Measurements from ENCODE around the gene CTBP2. TPM values are rescaled to one million over a fixed set of nuclear protein-coding genes. Genes with fewer than 3 reads are reported as not detected.

CTBP2 gene
- total RNA-seq, 1 donor from 2014 or later = 90.6 TPM

DNA sequence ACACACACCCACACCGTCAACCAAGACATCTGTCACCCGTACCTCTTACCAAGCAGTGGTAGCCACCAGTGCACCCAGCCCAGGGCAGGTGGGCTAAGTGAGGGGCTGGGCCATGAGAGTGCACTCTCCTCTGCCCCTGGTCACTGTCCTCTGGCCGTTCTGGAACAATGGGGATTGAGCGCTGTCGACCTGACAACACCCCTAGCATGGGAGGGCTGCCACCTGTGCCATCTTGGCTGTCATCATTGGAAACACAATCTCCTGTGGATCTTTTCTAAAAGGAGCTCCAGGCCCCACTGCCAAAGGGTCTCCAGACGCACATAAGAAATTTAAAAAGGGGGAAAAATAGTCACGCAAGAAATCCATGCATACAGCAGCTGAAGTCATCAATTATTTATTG, 80.1 kb downstream of the CTBP2 start:
- TF ChIP-seq CTCF (IDR thresholded peaks at IDR 0.05) = no peak
- DNase-seq (ENCODE audit: low spot score) = peak; percentile 44
- peaks cover 8% of the 10 kb centered on the region for H3K36me3 Mint-ChIP-seq (ENCODE audit: low read depth)
- H3K4me1 Mint-ChIP-seq (ENCODE audit: low read depth) = peaks cover 61% of the 10 kb centered on the region
- H3K4me3 Mint-ChIP-seq (ENCODE audit: unreplicated experiment) = no peak overlapping the region
- H3K9me3 Mint-ChIP-seq (ENCODE audit: low read depth) = no peaks in the 10 kb centered on the region
- H3K27me3 Mint-ChIP-seq (ENCODE audit: low read depth) = no peaks in the 10 kb centered on the region
- H3K27ac Mint-ChIP-seq (ENCODE audit: unreplicated experiment) = no peak overlapping the region

GRCh38 chr10:125079091-125079600, 81.2 kb downstream of the CTBP2 start:
- no peaks in the 10 kb centered on the region for H3K27me3 Mint-ChIP-seq (ENCODE audit: low read depth)
- H3K27ac Mint-ChIP-seq (ENCODE audit: unreplicated experiment) = peak overlapping the region; percentile 8
- H3K4me1 Mint-ChIP-seq (ENCODE audit: low read depth) = peaks cover 50% of the 10 kb centered on the region
- H3K36me3 Mint-ChIP-seq (ENCODE audit: low read depth) = peaks cover 10% of the 10 kb centered on the region
- H3K4me3 Mint-ChIP-seq (ENCODE audit: unreplicated experiment) = no peak overlapping the region
- TF ChIP-seq CTCF (IDR thresholded peaks at IDR 0.05) = no peak
- H3K9me3 Mint-ChIP-seq (ENCODE audit: low read depth) = no peaks in the 10 kb centered on the region
- peak; percentile 52 for DNase-seq (ENCODE audit: low spot score)

DNA sequence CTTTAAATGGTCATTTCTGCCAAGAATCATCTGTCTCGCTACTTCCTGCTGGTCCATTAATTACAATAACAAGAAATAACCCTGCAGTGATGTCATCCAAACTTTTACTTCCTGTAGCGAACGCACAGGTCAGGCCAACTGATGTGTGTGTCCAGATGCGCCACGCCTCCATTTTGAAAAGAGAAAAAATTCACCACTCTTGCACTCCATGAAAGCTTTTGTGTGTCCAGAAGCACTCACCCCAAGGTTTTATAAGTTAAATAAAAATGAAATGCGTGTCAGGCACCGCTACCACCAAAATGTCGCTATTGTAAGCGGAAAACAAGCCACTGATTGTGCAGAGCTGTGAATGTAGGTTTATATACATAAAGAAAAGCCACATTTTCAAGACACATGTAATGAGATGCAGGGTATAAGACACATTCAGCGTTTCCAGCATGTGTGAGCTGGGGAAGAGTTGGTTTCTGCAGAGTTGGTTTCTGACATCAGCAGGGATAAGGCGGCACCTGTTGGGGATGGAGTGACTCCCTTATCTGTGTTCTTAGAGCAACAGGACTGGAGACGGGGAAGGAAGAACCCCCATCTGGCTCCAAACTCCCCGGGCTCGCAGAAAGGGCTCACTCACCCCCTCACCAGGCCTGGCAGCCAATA, 83.3 kb downstream of the CTBP2 start:
- no peak for TF ChIP-seq CTCF (IDR thresholded peaks at IDR 0.05)
- Mint-ChIP-seq H3K36me3 (ENCODE audit: low read depth) (peaks cover 13% of the 10 kb centered on the region), H3K27ac (ENCODE audit: unreplicated experiment) (no peak overlapping the region), H3K4me3 (ENCODE audit: unreplicated experiment) (no peak overlapping the region), H3K27me3 (ENCODE audit: low read depth) (no peaks in the 10 kb centered on the region), H3K4me1 (ENCODE audit: low read depth) (peaks cover 36% of the 10 kb centered on the region), H3K9me3 (ENCODE audit: low read depth) (no peaks in the 10 kb centered on the region)
- DNase-seq (ENCODE audit: low spot score) = peak; percentile 52

GRCh38 chr10:125076121-125076825, 84.1 kb downstream of the CTBP2 start:
- no peaks in the 10 kb centered on the region for H3K9me3 Mint-ChIP-seq (ENCODE audit: low read depth)
- H3K4me3 Mint-ChIP-seq (ENCODE audit: unreplicated experiment) = no peak overlapping the region
- no peaks in the 10 kb centered on the region for H3K27me3 Mint-ChIP-seq (ENCODE audit: low read depth)
- peaks cover 29% of the 10 kb centered on the region for H3K4me1 Mint-ChIP-seq (ENCODE audit: low read depth)
- TF ChIP-seq CTCF (IDR thresholded peaks at IDR 0.05) = no peak
- H3K36me3 Mint-ChIP-seq (ENCODE audit: low read depth) = peaks cover 13% of the 10 kb centered on the region
- DNase-seq (ENCODE audit: low spot score) = peak; percentile 72
- H3K27ac Mint-ChIP-seq (ENCODE audit: unreplicated experiment) = peak overlapping the region; percentile 28

- Mint-ChIP-seq H3K4me1 (ENCODE audit: low read depth) (peaks cover 21% of the 10 kb centered on the region), H3K36me3 (ENCODE audit: low read depth) (peaks cover 12% of the 10 kb centered on the region), H3K27ac (ENCODE audit: unreplicated experiment) (peak overlapping the region; percentile 13), H3K9me3 (ENCODE audit: low read depth) (no peaks in the 10 kb centered on the region), H3K27me3 (ENCODE audit: low read depth) (no peaks in the 10 kb centered on the region), H3K4me3 (ENCODE audit: unreplicated experiment) (no peak overlapping the region)
- no peak for TF ChIP-seq CTCF (IDR thresholded peaks at IDR 0.05)
- DNase-seq (ENCODE audit: low spot score) = no peak
Measured at GRCh38 chr10:125073996-125074395, 86.4 kb downstream of the CTBP2 start.
